NCI-H1436 (cell line): Measurements from ENCODE around the gene NEURL4.
"Not testable (repeated sequence)": the region's sequence is repeated elsewhere in the genome, so short reads cannot be mapped to it uniquely, and the experiment has no call there.

Experiments used
- DNase-seq: peaks from one replicate; lab custom pipeline; 2025; lab: John Stamatoyannopoulos, UW

NEURL4 gene

DNA sequence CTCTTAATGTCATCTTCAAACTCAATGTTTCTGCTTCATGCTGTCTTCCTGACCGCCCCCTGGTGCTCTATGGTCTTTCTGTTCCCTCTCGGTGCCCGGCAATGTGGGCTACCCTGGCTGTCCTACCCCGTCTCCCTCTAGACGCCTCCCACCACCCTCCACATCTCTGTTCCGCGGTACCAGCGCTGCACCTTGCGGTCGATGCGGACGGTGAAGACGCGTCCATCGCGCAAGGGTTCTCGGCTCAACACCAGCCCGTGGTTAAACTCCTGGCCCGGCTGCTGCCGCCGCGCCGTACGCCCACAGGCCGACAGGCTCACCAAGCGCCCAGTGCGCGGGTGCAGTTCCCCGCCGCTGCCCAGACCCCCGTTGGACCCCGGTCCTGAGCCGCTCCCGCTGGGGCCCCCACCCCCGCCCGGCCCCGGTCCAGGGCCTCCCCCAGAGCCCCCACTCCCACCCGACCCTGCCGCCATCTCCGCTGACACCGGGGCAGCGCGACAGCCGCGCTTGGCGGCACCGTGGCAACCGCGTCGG is at the start of gene NEURL4:
NEURL4 (minus strand) TSS at position 496 of the 534 bp plus-strand sequence; CDS start at position 473, 23 bp downstream.
- DNase-seq, result no peak

DNA sequence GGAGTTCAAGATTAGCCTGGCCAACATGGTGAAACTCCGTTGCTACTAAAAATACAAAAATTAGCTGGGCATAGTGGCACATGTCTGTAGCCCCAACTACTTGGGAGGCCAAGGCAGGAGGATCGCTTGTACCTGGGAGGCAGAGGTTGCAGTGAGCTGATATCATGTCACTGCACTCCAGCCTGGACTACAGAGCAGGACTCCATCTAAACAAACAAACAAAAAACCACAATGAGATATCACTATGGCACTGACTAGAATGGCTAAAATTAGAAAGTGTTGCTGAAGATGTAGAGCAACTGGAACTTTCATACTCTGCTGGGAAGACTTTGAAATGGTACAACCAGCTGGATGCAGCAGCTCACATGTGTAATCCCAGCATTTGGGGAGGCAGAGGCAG is 45.2 kb upstream of the NEURL4 start:
- no peak for DNase-seq

DNA sequence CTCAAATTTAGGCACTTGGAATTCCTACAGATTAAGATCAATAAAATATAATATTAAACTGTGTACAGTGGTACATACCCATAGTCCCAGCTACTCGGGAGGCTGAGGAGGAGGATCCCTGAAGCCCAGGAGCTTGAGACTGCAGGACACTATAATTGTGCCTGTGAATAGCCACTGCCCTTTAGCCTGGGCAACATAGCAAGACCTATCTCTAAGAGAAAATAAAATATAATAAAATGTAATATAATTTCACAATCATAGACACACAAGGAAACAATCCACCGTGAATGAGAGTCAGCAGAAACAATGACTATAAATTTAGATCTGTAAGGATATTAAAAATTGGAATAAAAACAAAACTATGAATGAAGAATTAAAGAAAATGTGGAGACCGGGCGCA is 41.7 kb upstream of the NEURL4 start:
- no peak for DNase-seq

DNA sequence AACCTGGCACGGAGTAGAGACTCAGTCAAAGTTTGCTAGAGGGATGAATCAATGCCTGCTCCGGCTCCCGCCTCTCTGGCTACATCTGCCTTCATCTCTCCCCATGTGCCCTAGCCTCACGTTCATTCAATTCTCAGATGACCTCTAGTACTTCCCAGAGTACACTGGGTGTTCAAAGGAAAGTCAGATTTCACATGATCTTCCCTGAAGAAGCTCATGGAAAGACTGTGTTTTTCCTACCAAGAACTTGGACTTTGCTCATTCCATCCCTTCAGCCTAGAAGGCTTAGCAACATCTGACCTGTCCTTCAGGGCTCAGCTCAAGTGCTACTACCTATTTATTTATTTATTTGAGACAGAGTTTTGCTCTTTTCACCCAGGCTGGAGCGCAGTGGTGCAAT is 40.7 kb upstream of the NEURL4 start:
- no peak for DNase-seq

DNA sequence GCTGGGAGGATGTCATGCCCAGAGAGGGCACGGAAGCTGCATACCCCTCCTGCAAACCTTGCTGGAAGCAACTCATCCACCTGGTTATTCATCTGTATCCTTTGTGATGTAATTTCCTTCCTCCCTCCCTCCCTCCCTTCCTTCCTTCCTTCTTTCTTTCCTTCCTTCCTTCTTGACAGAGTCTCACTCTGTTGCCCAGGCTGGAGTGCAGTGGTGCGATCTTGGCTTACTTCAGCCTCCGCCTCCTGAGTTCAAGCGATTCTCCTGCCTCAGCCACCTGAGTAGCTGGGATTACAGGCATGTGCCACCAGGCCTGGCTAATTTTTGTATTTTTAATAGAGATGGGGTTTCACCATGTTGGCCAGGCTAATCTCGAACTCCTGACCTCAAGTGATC is 39.5 kb upstream of the NEURL4 start:
- not testable (repeated sequence) for DNase-seq

DNA sequence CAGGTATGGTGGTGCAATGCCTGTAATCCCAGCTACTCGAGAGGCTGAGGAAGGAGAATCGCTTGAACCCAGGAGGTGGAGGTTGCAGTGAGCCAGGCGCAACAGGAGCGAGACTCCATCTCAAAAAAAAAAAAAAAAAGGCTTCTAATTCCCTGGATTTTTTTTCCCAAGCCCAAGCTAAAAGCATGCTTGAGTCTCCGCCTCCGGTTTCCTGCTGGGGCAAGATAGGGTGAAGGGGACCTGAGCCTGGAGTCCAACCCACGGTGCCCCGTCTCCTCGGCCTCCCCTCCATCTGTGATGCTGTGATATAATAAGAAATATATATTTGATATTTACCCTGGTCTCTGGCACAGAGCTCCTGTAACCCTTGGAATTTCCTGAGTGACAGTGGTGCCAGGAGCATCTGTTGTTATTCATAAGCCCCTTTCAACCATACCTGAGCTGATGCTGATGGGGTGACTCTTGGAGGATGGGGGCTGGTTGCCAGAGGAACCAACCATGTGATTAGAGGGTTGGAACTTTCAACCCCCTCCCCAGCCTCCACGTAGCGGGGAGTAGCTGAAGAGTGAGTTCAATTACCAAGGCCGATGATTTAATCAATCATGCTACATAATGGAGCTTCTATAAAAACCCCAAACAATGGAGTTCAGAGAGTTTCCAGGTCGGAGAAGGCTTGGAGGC is 38.9 kb upstream of the NEURL4 start:
- DNase-seq, result no peak

DNA sequence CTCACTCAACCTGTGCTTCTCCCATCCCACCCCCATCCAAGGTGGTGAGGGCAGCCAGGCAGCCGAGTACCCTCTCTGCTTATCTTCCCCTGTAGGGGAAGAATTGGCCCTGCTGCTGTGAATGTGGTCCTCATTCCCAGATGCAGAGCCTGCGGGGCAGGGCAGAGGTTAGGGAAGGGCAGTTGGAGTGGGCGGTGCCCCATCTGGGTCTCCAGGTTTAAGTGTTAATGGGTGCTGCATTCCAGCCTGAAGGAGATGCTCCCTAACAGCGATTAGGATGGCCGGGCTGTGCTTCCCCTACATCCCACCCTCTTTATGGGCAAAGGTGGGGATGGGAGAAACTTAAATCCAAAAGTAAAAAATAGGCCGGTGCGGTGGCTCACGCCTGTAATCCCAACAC is 37.9 kb upstream of the NEURL4 start:
- DNase-seq, result no peak

DNA sequence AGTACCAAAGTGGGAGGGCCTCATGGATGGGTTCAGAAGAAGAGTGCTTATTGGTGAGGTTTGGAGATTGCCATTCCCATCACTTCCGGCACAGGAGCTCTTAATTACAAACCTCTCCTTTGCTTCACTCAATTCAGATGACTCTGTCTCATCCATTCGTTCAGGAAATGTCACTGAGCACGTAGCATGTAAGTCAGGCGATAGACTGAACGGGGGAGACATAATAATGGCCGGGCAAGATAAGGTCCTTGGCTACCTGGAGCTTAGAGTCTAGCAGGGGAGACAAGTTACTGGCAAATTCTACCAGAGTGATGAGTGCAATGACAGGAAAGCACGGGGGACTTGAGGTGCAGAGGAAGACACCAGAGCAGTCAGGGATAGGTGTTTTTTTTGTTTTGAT is 36.8 kb upstream of the NEURL4 start:
- not testable (repeated sequence) for DNase-seq

DNA sequence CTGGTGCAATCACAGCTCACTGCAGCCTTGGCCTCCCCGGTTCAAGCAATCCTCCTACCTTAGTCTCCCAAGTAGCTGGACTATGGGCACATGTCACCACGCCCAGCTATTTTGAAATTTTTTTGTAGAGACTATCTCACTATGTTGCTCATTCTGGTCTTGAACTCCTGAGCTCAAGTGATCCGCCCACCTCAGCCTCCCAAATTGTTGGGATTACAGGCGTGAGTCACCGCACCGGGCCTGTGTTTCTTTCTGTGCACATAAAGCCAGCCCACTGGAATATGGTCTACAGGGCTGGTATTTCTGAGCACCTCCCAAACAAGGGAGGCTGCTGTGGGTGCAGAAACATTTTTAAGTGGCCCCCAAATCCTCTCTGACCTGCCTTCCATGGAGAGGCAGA is 34.2 kb upstream of the NEURL4 start:
- DNase-seq, result no peak

DNA sequence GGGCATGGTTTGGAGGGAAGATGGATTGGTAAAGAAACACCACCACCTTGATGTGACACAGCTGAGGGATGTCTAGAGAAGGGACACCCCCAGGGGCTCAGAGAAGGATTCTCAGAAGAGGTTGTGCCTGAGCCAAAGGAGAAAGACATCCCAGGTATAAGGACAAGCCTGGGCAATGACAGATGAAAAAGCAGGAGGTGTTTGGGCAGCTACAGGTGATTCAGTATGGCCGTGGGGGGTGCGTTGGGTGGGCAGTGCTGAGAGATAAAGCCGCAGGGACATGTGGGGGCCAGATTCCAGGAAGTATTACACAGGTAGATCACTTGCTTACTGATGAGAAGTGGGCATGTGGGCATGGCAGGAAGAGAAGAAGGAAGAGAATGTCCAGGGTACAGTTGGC is 32.8 kb upstream of the NEURL4 start:
- no peak for DNase-seq

DNA sequence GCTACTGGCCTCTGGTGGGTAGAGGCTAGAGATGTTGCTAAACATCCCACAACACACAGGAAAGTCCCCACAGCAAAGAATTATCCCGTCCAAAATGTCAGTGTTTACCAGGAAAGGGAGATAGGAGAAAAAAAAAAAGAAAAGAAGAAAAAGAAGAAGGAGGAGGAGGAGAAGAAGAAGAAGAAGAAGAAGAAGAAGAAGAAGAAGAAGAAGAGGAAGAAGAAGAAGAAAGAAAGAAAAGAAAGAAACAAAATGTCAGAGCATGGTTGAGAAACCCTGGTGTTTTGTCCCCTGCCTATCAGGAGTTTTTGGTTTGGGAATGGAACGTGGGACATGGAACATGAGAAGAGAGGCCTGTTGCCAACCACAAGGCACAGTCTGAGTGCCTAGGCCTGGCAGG is 28.2 kb upstream of the NEURL4 start:
- no peak for DNase-seq

DNA sequence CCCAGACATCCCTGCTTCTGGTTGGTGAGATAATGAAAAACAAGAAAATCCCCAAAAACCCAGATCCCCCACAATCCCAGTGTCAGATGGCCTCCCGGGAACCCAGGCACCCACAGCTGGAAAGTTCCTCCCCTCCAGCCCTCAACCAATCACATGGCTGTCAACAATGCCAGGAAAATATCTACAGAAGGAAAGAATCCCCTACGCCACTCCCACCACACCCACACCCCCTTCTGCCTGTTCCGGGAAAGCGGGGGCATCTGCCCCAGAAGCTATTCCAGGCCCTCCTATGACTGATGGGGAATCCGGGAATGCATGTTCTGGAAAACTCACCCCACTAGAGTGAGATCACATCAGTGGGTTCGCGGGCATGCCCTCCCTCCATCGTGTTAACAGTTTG is 27.6 kb upstream of the NEURL4 start:
- no peak for DNase-seq

DNA sequence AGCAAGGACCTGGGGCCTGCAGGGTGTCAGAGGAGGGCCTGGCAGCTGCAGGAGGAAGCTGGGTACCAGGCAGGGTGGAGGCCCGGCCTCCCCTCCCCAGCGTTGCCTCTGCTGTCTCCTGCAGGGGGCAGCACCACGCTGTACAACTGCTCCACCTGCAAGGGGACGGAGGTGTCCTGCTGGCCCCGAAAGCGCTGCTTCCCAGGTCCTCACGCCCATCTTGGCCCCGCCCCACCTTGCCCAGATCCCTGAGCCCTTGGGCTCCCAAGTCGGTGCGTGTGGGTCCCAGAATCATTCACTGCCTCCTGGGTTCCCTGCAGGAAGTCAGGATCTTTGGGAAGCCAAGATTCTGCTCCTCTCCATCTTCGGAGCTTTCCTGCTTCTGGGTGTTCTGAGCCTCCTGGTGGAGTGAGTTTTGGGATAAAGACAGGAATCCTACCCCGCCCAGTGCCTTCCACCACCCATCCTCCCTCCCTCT is 27.0 kb upstream of the NEURL4 start:
- peak; percentile 59 for DNase-seq

DNA sequence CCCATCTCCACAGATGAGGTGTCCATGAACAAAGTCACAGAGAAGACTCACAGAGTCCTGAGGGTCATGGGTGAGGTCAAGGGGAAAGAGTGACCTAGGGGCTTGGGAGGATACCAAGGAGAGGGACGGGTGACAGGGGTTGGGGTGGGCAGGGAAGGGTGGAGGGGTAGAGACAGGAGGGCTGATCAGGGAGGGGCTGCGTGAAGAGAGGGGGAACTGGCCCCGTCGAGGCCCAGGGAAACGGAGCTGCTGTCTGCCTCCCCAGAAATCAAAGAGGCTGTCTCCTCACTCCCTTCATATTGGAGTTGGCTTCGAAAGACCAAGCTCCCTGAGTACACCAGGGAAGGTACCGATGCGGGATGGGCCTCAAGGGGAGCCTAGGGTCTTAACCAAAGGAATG is 26.4 kb upstream of the NEURL4 start:
- DNase-seq, result no peak

DNA sequence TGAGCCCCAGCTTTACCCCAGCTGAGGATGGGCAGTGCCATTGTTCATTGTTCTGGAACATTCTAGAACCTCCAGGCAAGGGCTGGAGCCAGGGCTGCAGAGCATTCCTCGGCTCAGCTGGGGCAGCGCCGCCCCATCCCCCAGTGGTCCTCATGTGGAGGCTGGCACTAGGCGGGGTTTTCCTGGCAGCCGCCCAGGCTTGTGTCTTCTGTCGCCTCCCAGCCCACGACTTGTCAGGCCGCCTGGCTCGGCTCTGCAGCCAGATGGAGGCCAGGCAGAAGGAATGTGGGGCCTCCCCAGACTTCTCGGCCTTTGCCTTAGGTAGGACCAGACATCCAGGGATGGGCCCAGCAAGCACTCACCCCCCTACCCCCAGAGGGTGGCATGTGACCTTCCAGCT is 25.9 kb upstream of the NEURL4 start, which contains the start of gene TMEM95:
TMEM95 (plus strand) TSS at position 104 of the 400 bp plus-strand sequence; CDS start at position 153, 49 bp downstream.
- DNase-seq, result no peak

DNA sequence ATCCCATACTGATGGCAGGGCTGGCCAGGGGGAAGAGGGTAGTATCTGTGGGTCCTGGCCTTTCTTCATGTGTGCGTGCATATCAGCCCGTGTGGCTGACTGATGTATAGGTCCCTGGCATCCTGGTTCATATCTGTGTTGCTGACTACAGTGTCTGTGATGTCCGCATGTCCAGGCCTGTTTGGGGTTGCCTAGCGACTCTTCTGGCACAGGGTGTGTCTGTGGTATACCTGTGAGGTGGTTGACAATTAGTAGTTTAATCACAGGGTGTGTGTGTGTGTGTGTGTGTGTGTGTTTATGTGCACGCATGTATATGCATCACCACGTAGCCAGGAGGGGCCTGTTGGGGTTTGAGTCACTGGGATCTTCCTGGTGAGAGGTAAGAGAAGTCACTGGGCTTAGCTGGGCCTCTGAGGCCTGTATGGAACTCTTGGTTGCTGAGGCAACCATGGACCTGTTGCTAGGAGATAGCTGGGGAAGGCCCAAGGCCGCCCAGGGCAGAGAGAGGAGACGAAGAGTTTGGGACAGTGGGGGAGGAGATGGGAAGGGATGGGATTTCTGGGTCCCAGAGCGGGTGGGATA is 25.2 kb upstream of the NEURL4 start:
- DNase-seq, result no peak

DNA sequence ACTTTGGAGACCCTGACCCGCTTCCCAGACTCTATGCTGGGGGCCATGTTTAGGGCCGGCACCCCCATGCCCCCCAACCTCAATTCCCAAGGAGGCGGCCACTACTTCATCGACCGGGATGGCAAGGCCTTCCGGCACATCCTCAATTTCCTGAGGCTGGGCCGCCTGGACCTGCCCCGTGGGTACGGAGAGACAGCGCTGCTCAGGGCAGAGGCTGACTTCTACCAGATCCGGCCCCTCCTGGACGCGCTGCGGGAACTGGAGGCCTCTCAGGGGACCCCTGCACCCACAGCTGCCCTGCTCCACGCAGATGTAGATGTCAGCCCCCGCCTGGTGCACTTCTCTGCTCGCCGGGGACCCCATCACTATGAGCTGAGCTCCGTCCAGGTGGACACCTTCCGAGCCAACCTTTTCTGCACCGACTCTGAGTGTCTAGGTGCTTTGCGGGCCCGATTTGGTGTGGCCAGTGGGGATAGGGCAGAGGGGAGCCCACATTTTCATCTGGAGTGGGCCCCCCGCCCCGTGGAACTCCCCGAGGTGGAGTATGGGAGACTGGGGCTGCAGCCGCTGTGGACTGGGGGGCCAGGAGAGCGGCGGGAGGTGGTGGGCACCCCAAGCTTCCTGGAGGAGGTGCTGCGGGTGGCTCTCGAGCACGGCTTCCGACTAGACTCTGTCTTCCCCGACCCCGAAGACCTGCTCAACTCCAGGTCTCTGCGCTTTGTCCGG is 23.9 kb upstream of the NEURL4 start:
- no peak for DNase-seq

DNA sequence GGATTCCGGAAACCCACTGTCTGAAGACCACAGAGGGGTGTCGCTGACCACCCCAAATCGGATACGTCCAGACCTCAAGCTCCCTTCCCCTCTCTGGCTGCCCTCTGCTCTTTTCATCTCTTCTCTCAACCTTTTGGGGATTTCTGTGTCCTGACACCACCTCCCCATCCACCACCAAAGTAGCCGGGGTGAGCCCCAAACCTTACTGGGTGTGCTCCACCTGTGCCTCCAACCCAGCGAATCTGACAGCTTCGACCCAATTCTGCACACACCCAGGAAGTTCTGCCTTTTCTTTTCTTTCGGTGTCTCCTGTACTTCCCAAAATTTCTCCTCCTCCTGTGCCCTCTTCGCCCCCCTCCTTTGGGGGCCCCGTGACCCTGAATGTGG is 23.4 kb upstream of the NEURL4 start:
- DNase-seq, result no peak

DNA sequence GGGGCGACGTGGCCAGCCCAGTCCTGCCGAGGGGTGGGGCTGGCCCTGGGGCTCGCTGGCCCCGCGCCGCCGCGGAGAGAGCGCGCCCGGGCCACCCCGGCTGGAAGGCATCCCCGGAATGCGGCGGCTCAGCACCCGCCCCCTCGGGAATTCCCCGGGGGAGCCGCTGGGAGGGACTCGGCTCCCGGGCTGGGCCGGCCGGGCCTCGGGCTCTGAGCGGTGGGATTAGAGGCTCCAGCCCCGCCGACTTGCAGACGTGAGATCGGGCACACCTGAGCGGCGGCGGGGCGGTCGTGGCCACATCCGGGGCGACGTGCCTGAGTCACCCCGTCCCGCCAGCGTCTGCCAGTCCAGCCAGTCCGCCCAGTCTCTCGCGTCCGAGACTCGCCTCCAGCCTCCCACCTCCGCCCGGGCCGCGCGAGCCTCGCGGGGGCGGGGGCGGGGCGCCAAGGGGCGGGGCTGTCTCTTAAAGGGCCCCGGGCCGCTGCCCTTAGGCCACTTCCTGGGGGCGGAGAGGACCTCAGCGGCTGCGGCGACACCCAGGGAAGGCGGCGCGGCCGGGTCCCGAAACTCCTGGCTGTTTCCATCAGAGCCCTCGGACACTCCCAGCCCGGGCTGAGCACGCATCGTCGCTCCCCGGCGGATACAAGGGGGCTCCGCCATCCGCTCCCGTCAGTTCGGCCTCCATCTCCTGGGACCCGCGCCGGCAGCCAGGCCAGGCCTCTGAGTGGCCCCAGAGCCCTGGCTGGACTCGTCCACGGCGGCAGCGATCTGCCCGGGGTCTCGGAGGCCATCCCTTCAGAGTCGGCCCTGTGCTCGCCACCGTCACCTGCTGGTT is 22.7 kb upstream of the NEURL4 start, which contains the start of gene KCTD11:
KCTD11 (plus strand) TSS at position 498 of the 838 bp plus-strand sequence.
- DNase-seq, result no peak

DNA sequence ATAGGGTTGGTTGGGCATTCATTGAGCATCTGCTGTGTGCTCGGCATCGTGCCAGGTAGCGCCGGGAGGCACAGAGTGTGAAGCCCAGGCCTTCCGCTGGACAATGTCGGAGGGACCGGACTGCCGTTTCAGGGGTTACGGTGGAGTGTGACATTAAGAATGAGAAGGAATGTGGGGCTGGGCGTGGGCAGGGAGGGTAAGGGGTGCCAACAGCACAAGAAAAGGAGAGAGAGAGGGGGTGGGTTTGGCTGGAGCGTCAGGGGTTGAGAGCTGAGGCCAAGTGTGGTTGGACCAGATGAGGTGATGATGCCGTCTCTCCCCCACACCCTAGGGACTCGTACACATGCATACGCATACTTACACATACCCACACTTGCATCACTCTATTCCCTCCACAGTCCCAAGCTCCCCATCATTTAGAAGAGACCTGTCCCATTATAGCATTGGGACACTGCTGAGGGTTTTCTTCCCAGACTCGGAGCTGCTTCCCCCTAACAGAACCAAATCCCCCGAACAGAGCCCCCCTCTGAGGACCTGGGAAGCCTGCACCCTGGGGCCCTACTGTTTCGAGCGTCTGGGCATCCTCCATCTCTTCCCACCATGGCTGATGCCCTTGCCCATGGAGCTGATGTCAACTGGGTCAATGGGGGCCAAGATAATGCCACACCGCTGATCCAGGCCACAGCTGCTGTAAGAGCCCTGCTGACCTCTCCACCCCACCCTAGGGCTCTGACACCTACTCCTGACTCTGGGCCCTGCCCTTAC is 19.5 kb upstream of the NEURL4 start:
- DNase-seq, result no peak
